ENCODE data around the gene EGLN2. TPM values are rescaled to one million over a fixed set of nuclear protein-coding genes. Genes with fewer than 3 reads are reported as not detected.
A peak's percentile ranks its signal among the peaks of the same experiment; 100 is the strongest.
"Not testable (repeated sequence)": the region's sequence is repeated elsewhere in the genome, so short reads cannot be mapped to it uniquely, and the experiment has no call there.

Gene EGLN2
- total RNA-seq, 1 experiment from 2014 or later, result 131 TPM

- H3K9me3 Mint-ChIP-seq; H3K14ac ChIP-seq (ENCODE audit: insufficient read depth, low read length); H3K79me2 ChIP-seq (ENCODE audit: insufficient read depth, low read length); H3K56ac ChIP-seq (ENCODE audit: insufficient read length, low read depth, low read length); H2BK20ac ChIP-seq (ENCODE audit: low read depth, low read length, poor library complexity, severe bottlenecking); H3K27me3 Mint-ChIP-seq (ENCODE audit: low read depth); H4K91ac ChIP-seq (ENCODE audit: insufficient read length, low read depth, low read length); H3T11ph ChIP-seq (ENCODE audit: low read length); H2AK5ac ChIP-seq (ENCODE audit: insufficient read length, low read length); H3K4me3 Mint-ChIP-seq; DNase-seq; H3K4me2 ChIP-seq (ENCODE audit: insufficient read depth, insufficient read length, low read length); H4K8ac ChIP-seq (replicated peaks; ENCODE audit: insufficient read length, low read depth, low read length); H3K27ac Mint-ChIP-seq; H3K18ac ChIP-seq (ENCODE audit: insufficient read length, low read depth, low read length); H3K23me2 ChIP-seq (ENCODE audit: insufficient read length, low read depth, low read length, poor library complexity, severe bottlenecking); H4K5ac ChIP-seq (ENCODE audit: insufficient read length, low read depth, low read length); H2BK12ac ChIP-seq (ENCODE audit: insufficient read length, low read depth, low read length); H3K9me3 ChIP-seq (ENCODE audit: control insufficient read depth, low read depth, low read length); H2BK120ac ChIP-seq (ENCODE audit: low read depth, low read length, poor library complexity, severe bottlenecking); H2AFZ ChIP-seq (ENCODE audit: low read length); H3K4me1 ChIP-seq (ENCODE audit: insufficient read depth, low read length); H3K4ac ChIP-seq (ENCODE audit: low read depth, low read length); H3K23ac ChIP-seq (ENCODE audit: insufficient read length, low read depth, low read length); H2BK5ac ChIP-seq (ENCODE audit: insufficient read length, low read length); H3K27ac ChIP-seq (ENCODE audit: insufficient read length, low read depth, low read length); H3K9ac ChIP-seq (ENCODE audit: extremely low read depth, insufficient read length, low read length); H4K20me1 ChIP-seq (ENCODE audit: control insufficient read depth, insufficient read depth, insufficient read length); H2BK15ac ChIP-seq (ENCODE audit: low read depth, low read length); H3K79me1 ChIP-seq (ENCODE audit: insufficient read depth, low read depth, low read length, poor library complexity, severe bottlenecking); H3K36me3 Mint-ChIP-seq (ENCODE audit: insufficient read depth in 1 of 3, low read depth in 3 of 3); H3K27me3 ChIP-seq (ENCODE audit: insufficient read depth, low read length): not testable (repeated sequence)
- WGBS (ENCODE audit: extremely low coverage, insufficient read length, low lambda C conversion rate), result no CpG with 5 or more reads among the region's 14 CpGs
- H3K4me1 Mint-ChIP-seq, result peaks cover 14 to 15% of the 10 kb centered on the region in 2 experiments
Measured at GRCh38 chr19:40826312-40826698, 27.3 kb downstream of the EGLN2 start.

- H4K8ac ChIP-seq (replicated peaks; ENCODE audit: insufficient read length, low read depth, low read length); H2BK12ac ChIP-seq (ENCODE audit: insufficient read length, low read depth, low read length); H3K27me3 Mint-ChIP-seq (ENCODE audit: low read depth); H3K36me3 Mint-ChIP-seq (ENCODE audit: insufficient read depth in 1 of 3, low read depth in 3 of 3); H2BK15ac ChIP-seq (ENCODE audit: low read depth, low read length); H3K4me1 ChIP-seq (ENCODE audit: insufficient read depth, low read length); H3K56ac ChIP-seq (ENCODE audit: insufficient read length, low read depth, low read length); H4K5ac ChIP-seq (ENCODE audit: insufficient read length, low read depth, low read length); H3K79me1 ChIP-seq (ENCODE audit: insufficient read depth, low read depth, low read length, poor library complexity, severe bottlenecking); H3K27ac ChIP-seq (ENCODE audit: insufficient read length, low read depth, low read length); H4K20me1 ChIP-seq (ENCODE audit: control insufficient read depth, insufficient read depth, insufficient read length); H4K91ac ChIP-seq (ENCODE audit: insufficient read length, low read depth, low read length); H3K9me3 Mint-ChIP-seq; H3K79me2 ChIP-seq (ENCODE audit: insufficient read depth, low read length); H2BK5ac ChIP-seq (ENCODE audit: insufficient read length, low read length); H2BK20ac ChIP-seq (ENCODE audit: low read depth, low read length, poor library complexity, severe bottlenecking); H3K4ac ChIP-seq (ENCODE audit: low read depth, low read length); H3K23ac ChIP-seq (ENCODE audit: insufficient read length, low read depth, low read length); H3K14ac ChIP-seq (ENCODE audit: insufficient read depth, low read length); H2BK120ac ChIP-seq (ENCODE audit: low read depth, low read length, poor library complexity, severe bottlenecking); H3K4me2 ChIP-seq (ENCODE audit: insufficient read depth, insufficient read length, low read length); H3K9me3 ChIP-seq (ENCODE audit: control insufficient read depth, low read depth, low read length); H3K27ac Mint-ChIP-seq; H2AFZ ChIP-seq (ENCODE audit: low read length); H3K4me3 Mint-ChIP-seq; H2AK5ac ChIP-seq (ENCODE audit: insufficient read length, low read length); H3K27me3 ChIP-seq (ENCODE audit: insufficient read depth, low read length); H3K18ac ChIP-seq (ENCODE audit: insufficient read length, low read depth, low read length); H3K9ac ChIP-seq (ENCODE audit: extremely low read depth, insufficient read length, low read length); H3T11ph ChIP-seq (ENCODE audit: low read length); H3K23me2 ChIP-seq (ENCODE audit: insufficient read length, low read depth, low read length, poor library complexity, severe bottlenecking): not testable (repeated sequence)
- H3K4me1 Mint-ChIP-seq, result peaks cover 14 to 15% of the 10 kb centered on the region in 2 experiments
- WGBS (ENCODE audit: extremely low coverage, insufficient read length, low lambda C conversion rate), result no CpG with 5 or more reads among the region's 29 CpGs
- peak; percentile 25 for DNase-seq
Measured at GRCh38 chr19:40826699-40827385, 27.9 kb downstream of the EGLN2 start.
